ENCODE data around the gene MRPL53. TPM values are rescaled to one million over a fixed set of nuclear protein-coding genes. Genes with fewer than 3 reads are reported as not detected.

The MRPL53 gene
- total and polyA plus RNA-seq, 2 of the 13 experiments (the other 11 are each of a cell fraction or from before 2014, with no cell fraction given): 34.3 to 51.9 TPM

GRCh38 chr2:74461187-74462053 is 11.1 kb downstream of the MRPL53 start (continued):
- no peak for TF ChIP-seq NFYC (CRISPR knock-in tag; IDR thresholded peaks at IDR 0.05)
- TF ChIP-seq ZBTB39 (CRISPR knock-in tag; IDR thresholded peaks at IDR 0.05): no peak
- peak; percentile 55 for TF ChIP-seq RAD21 (CRISPR knock-in tag; IDR thresholded peaks at IDR 0.05)
- TF ChIP-seq ZHX1 (CRISPR knock-in tag; IDR thresholded peaks at IDR 0.05; ENCODE audit: low read depth): peak; percentile 43; the same call in 1 of the 2 replicates
- TF ChIP-seq TFDP2 (CRISPR knock-in tag; IDR thresholded peaks at IDR 0.05): no peak
- TF ChIP-seq AHDC1 (CRISPR knock-in tag; IDR thresholded peaks at IDR 0.05; ENCODE audit: borderline replicate concordance): no peak
- peak; percentile 8 for TF ChIP-seq POLR2AphosphoS5 (IDR thresholded peaks at IDR 0.05; ENCODE audit: low read depth, low read length)
- TF ChIP-seq CSRNP2 (CRISPR knock-in tag; conservative IDR thresholded peaks at IDR 0.05; ENCODE audit: low read depth): no peak
- TF ChIP-seq ZNF674 (CRISPR knock-in tag; IDR thresholded peaks at IDR 0.05; ENCODE audit: low read depth): no peak
- TF ChIP-seq PRPF4 (IDR thresholded peaks at IDR 0.05; ENCODE audit: low read depth, low read length, poor library complexity, severe bottlenecking): no peak
- TF ChIP-seq SMYD3 (CRISPR knock-in tag; IDR thresholded peaks at IDR 0.05): no peak
- no peak for TF ChIP-seq ZNF138 (CRISPR knock-in tag; IDR thresholded peaks at IDR 0.05; ENCODE audit: low read depth)
- no peak for TF ChIP-seq SOX13 (IDR thresholded peaks at IDR 0.05)
- no peak for TF ChIP-seq SOX13 (CRISPR knock-in tag; conservative IDR thresholded peaks at IDR 0.05 in 1 of 2, IDR thresholded peaks at IDR 0.05 in 1 of 2)

All from HepG2 (cell line).